Tibial artery (tissue), 4 donors: ENCODE results near the gene TMEM168.

ENCODE experiments used
- DNase-seq, 2 donors: peaks; one replicate each; pipeline ENCODE4 v3.0.0-alpha.2; 2019
- H3K27ac ChIP-seq, 2 donors: fragments of 200-600 bp; sonication (generic) in 1 of 2; 1 replicate in 1 of 2; 2 replicates in 1 of 2; pipeline ENCODE4 v1.5.1; 2018 to 2019; ENCODE audit warnings: mild to moderate bottlenecking in 1 of 2
- H3K27me3 ChIP-seq, 2 donors: fragments of 200-600 bp; sonication (generic) in 1 of 2; one replicate each; pipeline versions ENCODE4 v1.5.1 to v1.6.0; 2016 to 2019
- H3K36me3 ChIP-seq, 3 donors: fragments of 200-600 bp; sonication (generic) in 2 of 3; one replicate each; pipeline ENCODE4 v1.5.1; 2016 to 2019; ENCODE audit warnings: mild to moderate bottlenecking in 2 of 3
- H3K4me1 ChIP-seq, 4 donors: fragments of 200-600 bp; sonication (generic) in 2 of 4; 1 replicate in 3 of 4; 2 replicates in 1 of 4; pipeline ENCODE4 v1.5.1; 2016 to 2019
- H3K4me3 ChIP-seq, 2 donors: fragments of 200-600 bp; sonication (generic) in 1 of 2; 1 replicate in 1 of 2; 2 replicates in 1 of 2; pipeline ENCODE4 v1.5.1; 2018 to 2019; ENCODE audit warnings: mild to moderate bottlenecking in 2 of 2
- H3K9me3 ChIP-seq, 3 donors: fragments of 200-600 bp; sonication (generic) in 1 of 3; one replicate each; pipeline ENCODE4 v1.5.1; 2016 to 2019
- intact Hi-C: fragments of 100-400 bp; cut with DNase I; formaldehyde crosslinking; loops from one replicate; pipeline ENCODE4 v1.15.0; 2023; ENCODE audit warnings: low total_unique reads
- TF ChIP-seq, protein P1 (sequence below), 2 experiments: fragments of 200-600 bp in 1 of 2; fragments of 450-650 bp in 1 of 2; IDR thresholded peaks; one replicate each; pipeline ENCODE4 v1.5.1; 2017 to 2019; ENCODE audit warnings: antibody characterized with exemption in 2 of 2, mild to moderate bottlenecking in 1 of 2, moderate library complexity in 1 of 2

TMEM168 gene

DNA sequence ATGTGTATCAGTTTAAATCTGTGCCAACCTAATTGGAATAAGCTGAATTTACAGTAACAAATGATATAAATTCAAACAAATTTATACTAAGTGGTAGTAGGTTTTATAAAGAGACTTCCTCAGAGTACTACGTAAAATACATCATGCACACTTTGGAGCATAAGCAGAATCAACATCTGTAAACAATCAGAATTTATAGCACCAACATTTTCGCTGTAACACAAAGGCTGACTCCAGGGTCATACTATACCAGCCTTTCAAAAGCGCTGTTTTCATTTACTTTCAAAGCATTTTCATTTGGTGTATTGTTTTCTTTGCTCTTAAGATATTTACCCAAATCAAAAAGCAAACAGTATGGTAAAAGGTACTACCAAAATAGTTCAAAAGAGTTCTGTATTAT is 29.3 kb upstream of the TMEM168 start:
- no peak overlapping the region for H3K27ac ChIP-seq
- no peaks in the 10 kb centered on the region for H3K27me3 ChIP-seq
- intact Hi-C loops = no loop called here
- no peak for DNase-seq
- peaks cover 2 to 11% (median 3%) of the 10 kb centered on the region in 3 donors for H3K9me3 ChIP-seq
- no peaks in the 10 kb centered on the region for H3K4me1 ChIP-seq
- no peak overlapping the region for H3K4me3 ChIP-seq
- H3K36me3 ChIP-seq = peaks cover 11 to 39% (median 31%) of the 10 kb centered on the region in 3 donors
- TF ChIP-seq, protein P1, sequence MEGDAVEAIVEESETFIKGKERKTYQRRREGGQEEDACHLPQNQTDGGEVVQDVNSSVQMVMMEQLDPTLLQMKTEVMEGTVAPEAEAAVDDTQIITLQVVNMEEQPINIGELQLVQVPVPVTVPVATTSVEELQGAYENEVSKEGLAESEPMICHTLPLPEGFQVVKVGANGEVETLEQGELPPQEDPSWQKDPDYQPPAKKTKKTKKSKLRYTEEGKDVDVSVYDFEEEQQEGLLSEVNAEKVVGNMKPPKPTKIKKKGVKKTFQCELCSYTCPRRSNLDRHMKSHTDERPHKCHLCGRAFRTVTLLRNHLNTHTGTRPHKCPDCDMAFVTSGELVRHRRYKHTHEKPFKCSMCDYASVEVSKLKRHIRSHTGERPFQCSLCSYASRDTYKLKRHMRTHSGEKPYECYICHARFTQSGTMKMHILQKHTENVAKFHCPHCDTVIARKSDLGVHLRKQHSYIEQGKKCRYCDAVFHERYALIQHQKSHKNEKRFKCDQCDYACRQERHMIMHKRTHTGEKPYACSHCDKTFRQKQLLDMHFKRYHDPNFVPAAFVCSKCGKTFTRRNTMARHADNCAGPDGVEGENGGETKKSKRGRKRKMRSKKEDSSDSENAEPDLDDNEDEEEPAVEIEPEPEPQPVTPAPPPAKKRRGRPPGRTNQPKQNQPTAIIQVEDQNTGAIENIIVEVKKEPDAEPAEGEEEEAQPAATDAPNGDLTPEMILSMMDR (IDR thresholded peaks at IDR 0.05) = no peak

DNA sequence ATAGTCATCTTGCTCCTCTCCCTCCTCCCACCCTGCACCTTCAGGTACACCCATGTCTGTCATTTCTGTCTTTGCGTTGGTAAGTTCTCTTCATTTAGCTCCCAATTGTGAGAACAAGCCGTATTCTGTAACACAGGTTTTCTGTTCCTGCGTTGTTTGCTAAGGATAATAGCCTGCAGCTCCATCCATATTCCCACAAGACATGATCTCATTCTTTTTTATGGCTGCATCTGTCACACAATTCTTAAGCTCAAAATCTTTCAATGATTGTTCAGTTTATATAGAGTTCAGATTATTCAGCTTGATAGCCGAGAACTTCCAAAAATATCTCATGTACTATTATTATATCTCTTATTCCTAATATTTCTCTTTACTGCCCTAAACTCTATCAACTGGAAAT is 16.0 kb upstream of the TMEM168 start:
- intact Hi-C loops = no loop called here
- TF ChIP-seq, protein P1 (IDR thresholded peaks at IDR 0.05) = no peak
- Histone ChIP-seq H3K27ac (no peak overlapping the region), H3K27me3 (no peaks in the 10 kb centered on the region), H3K9me3 (peaks cover 0 to 3% (median 0%) of the 10 kb centered on the region in 3 donors), H3K4me1 (no peaks in the 10 kb centered on the region), H3K36me3 (no peaks in the 10 kb centered on the region), H3K4me3 (no peak overlapping the region)
- no peak for DNase-seq

DNA sequence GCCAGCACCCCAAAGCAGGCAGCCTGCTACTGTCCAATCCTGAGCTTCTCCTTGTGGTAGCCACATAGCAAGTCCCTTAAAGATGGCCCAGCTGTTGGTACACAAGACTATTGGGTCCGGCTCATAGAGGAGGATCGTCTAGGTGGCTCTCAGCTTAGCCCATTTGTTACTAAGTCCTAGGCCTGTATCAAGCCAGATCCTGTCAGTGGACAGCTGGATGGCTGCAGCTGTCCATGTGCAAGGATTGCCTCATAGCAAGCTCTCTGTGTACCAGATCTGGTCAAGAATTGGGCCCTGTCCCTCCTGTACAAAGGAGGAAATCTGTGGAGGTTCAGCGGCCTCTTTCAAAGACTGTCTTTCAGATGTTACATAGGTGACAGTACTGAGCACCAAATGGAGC is 12.2 kb upstream of the TMEM168 start:
- Histone ChIP-seq H3K9me3 (no peaks in the 10 kb centered on the region), H3K36me3 (no peaks in the 10 kb centered on the region), H3K4me1 (no peaks in the 10 kb centered on the region), H3K27ac (no peak overlapping the region), H3K4me3 (no peak overlapping the region), H3K27me3 (no peaks in the 10 kb centered on the region)
- TF ChIP-seq, protein P1 (IDR thresholded peaks at IDR 0.05) = no peak
- intact Hi-C loops = no loop called here
- DNase-seq = no peak

DNA sequence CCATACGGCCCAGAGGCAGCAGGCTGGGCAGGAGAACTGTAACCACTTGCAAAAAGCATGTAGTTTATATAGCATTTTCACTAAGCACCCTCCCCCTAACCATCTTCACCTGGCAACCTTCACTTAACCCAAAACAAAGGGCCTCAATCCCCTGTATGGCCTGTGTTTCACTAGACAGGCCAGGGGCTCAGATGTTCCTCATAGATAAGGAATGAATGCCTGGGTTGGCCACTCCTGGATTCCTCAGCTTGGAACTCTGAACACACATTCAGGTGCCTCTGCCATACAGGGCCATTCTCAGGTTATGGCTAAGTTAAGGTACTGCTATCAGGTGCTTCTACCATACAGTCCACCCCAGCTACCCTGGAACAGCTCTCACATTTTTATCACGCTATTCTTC is 10.3 kb upstream of the TMEM168 start:
- TF ChIP-seq, protein P1 (IDR thresholded peaks at IDR 0.05) = no peak
- H3K27ac ChIP-seq = no peak overlapping the region

DNA sequence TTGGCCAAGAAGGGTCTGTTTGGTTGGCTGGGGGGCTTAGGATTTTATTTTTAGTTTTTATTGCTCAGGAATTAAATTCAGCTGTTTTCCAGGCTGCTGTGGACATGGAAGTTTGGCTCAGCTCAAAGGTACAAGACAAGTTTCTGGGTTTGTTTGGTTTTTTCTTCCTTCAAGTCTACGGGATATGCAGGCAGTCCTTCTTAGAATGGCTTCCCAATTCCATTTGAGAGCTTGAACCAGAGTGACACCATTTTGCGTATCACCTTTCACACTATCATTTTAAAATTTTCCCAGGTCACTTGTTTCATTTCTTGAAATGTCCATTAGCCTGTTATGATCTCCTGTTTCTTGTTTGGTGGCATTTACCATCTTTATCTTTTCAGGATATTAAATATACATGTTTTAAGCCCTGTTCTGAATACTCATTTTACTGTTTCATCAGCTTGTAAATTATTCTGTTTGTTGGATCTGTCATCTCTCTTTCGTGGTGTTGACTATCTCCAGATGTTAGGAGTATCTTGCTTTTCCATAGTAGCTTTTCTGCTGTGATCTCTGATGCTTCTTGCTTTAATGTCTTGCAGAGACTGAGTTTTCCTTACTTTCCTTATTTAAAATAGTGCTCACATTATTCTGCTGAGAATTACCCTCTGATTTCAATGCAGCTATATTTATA is 9.4 kb upstream of the TMEM168 start:
- no peak overlapping the region for H3K27ac ChIP-seq
- no peaks in the 10 kb centered on the region for H3K4me1 ChIP-seq
- intact Hi-C loops = loop anchor here (10.0 kb wide), 1 partner anchor 315 kb away; the partner anchor contains the start of gene SMIM30
- no peak for DNase-seq
- no peak overlapping the region for H3K4me3 ChIP-seq
- no peaks in the 10 kb centered on the region for H3K36me3 ChIP-seq
- TF ChIP-seq, protein P1 (IDR thresholded peaks at IDR 0.05) = no peak
- no peaks in the 10 kb centered on the region for H3K9me3 ChIP-seq
- H3K27me3 ChIP-seq = no peaks in the 10 kb centered on the region

More for the DNA sequence above, 10.3 kb upstream of the TMEM168 start:
- intact Hi-C loops = no loop called here
- Histone ChIP-seq H3K4me3 (no peak overlapping the region), H3K36me3 (no peaks in the 10 kb centered on the region), H3K4me1 (no peaks in the 10 kb centered on the region), H3K27me3 (no peaks in the 10 kb centered on the region), H3K9me3 (no peaks in the 10 kb centered on the region)
- DNase-seq = no peak
